22Rv1 (cell line): Measurements from ENCODE around the gene IL17B.

ENCODE experiments used
- CTCF ChIP-seq: fragments of 450-650 bp; IDR thresholded peaks from 2 replicates; pipeline ENCODE4 v1.5.1; 2017; ENCODE audit warnings: mild to moderate bottlenecking
- ZFX ChIP-seq: fragments of 450-650 bp; IDR thresholded peaks from 2 replicates; pipeline ENCODE4 v1.6.1; 2017; ENCODE audit warnings: antibody characterized with exemption, borderline replicate concordance

GRCh38 chr5:149425729-149426128, 46.6 kb upstream of the IL17B start:
- no peak for TF ChIP-seq CTCF
- no peak for TF ChIP-seq ZFX
